OCI-LY7 (cell line): Measurements from ENCODE around the gene CASP9.

ENCODE experiments used
- CTCF ChIP-seq: fragments of 200-600 bp; sonication (generic); conservative IDR thresholded peaks from 2 replicates; pipeline ENCODE4 v1.5.1; 2014; ENCODE audit warnings: mild to moderate bottlenecking, antibody characterized with exemption, low read length, moderate library complexity, mixed read lengths
- EZH2phosphoT487 ChIP-seq: fragments of 200-600 bp; sonication (generic); IDR thresholded peaks from 2 replicates; pipeline ENCODE4 v1.6.1; 2018; ENCODE audit warnings: low read depth, borderline replicate concordance, mild to moderate bottlenecking, mixed run types, antibody characterized with exemption, low read length, moderate library complexity, mixed read lengths

- no peak for TF ChIP-seq CTCF
- TF ChIP-seq EZH2phosphoT487: no peak
These were observed 77.8 kb downstream of the CASP9 start for GRCh38 chr1:15446212-15446611.
